Measurements from ENCODE around the gene EFCAB12. TPM values are rescaled to one million over a fixed set of nuclear protein-coding genes. Genes with fewer than 3 reads are reported as not detected.
A peak's percentile ranks its signal among the peaks of the same experiment; 100 is the strongest.
"Not testable (repeated sequence)": the region's sequence is repeated elsewhere in the genome, so short reads cannot be mapped to it uniquely, and the experiment has no call there.

Gene EFCAB12
- total RNA-seq, 1 donor from 2014 or later, result not detected

DNA sequence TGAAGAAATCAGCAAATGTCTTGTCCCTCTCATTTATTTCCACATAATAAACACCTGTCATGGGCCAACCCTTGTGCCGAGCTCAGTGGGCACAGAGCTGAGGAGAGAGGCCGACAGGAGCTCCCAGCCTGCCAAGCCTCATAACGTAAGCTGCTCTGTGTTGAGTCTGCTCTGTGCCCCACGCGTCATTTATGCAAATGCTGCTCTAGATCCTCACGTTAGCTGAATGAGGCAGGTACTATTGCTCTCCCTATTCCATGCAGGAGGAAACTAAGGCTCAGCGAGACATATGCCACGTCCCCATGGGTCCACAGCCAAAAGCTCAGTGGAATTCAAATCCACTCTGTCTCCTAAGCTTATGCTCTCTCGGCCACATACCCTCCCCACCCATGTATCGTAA is 41.5 kb downstream of the EFCAB12 start:
- DNase-seq (ENCODE audit: extremely low spot score in 2 of 2), result no peak
- Histone ChIP-seq H3K27me3 (no peaks in the 10 kb centered on the region), H3K4me3 (no peak overlapping the region), H3K36me3 (peaks cover 0 to 23% of the 10 kb centered on the region in 2 donors), H3K4me1 (peaks cover 7% of the 10 kb centered on the region), H3K9me3 (no peaks in the 10 kb centered on the region), H3K27ac (no peak overlapping the region)
- no peak for TF ChIP-seq POLR2AphosphoS5 (IDR thresholded peaks at IDR 0.05; ENCODE audit: insufficient read depth in 1 of 2, low read depth in 1 of 2)
- no peak for TF ChIP-seq POLR2A (IDR thresholded peaks at IDR 0.05)
- intact Hi-C loops (cut with DNase I), result no loop called here

GRCh38 chr3:129385507-129385906 is 42.9 kb downstream of the EFCAB12 start:
- H3K4me1 ChIP-seq; H3K4me3 ChIP-seq; H3K27ac ChIP-seq; DNase-seq (ENCODE audit: extremely low spot score in 2 of 2); H3K9me3 ChIP-seq; H3K27me3 ChIP-seq; intact Hi-C loops (cut with DNase I): not testable (repeated sequence)
- peaks cover 0 to 14% of the 10 kb centered on the region in 2 donors for H3K36me3 ChIP-seq

DNA sequence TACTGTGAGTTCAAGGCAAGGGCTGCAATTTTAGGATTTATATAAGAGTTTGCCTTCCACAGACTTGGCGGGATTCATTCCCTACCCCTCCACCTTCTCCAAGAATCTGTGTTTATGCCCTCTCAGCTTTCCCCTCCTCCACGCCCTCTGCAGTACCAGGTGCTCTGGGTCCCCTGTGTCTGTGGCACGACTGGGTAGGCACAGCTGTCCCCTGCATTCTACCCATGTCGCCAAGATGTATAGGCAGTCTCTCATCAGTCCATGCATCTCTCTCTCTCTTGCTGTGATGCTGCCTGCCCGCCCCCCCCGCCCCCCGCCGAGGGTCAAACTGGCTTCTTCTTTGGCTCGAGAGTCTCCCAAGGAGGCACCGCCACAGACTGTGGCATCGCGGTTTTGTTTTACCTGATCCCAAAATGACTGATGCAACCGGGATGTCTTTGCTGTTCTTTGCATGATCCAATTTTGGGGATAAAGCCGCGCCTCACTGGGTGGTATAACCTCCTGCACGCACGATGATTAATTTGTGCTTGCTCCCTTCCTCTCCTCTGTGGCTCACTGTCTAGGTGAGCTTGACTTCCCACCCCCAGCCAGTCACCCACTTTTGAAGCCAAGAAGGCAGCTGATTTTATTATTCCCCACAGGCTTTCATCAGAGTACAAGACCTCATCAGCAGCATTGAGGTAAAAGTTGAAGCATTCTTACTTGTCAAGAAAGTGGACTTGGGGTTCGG is 43.7 kb downstream of the EFCAB12 start:
- intact Hi-C loops (cut with DNase I), result no loop called here
- Histone ChIP-seq H3K4me1 (peaks cover 7% of the 10 kb centered on the region), H3K9me3 (no peaks in the 10 kb centered on the region), H3K27me3 (no peaks in the 10 kb centered on the region), H3K27ac (no peak overlapping the region), H3K36me3 (peaks cover 0 to 13% of the 10 kb centered on the region in 2 donors), H3K4me3 (no peak overlapping the region)
- TF ChIP-seq CTCF (IDR thresholded peaks at IDR 0.05), result no peak
- no peak for TF ChIP-seq POLR2A (IDR thresholded peaks at IDR 0.05)
- TF ChIP-seq POLR2AphosphoS5 (IDR thresholded peaks at IDR 0.05; ENCODE audit: insufficient read depth in 1 of 2, low read depth in 1 of 2), result no peak
- DNase-seq (ENCODE audit: extremely low spot score in 2 of 2), result no peak

DNA sequence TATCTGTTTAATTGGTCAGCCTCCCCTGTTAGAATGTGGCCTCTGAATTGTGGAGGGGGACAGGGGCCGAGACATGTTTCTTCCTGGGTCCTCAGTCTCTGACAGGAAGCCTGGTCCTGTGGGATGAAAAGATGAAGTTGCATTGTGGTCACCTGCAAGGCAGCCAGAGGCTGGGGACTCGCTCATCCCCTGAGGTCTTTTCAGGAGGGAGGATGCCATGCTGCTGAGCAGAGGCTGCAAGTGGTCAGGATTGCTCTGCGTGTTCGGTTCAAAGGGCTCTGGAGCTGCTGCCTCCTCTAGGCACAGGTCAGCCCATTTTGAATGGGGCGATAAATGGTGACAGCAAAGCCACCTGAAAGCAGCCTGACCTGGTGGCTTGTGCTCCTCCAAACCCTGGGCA is 44.3 kb downstream of the EFCAB12 start:
- H3K27me3 ChIP-seq; intact Hi-C loops (cut with DNase I); H3K9me3 ChIP-seq; H3K36me3 ChIP-seq; DNase-seq (ENCODE audit: extremely low spot score in 2 of 2); H3K27ac ChIP-seq; H3K4me3 ChIP-seq; H3K4me1 ChIP-seq: not testable (repeated sequence)

GRCh38 chr3:129383292-129383860 is 45.1 kb downstream of the EFCAB12 start:
- no peak for DNase-seq (ENCODE audit: extremely low spot score in 2 of 2)
- no peak for TF ChIP-seq POLR2A (IDR thresholded peaks at IDR 0.05)
- TF ChIP-seq CTCF (IDR thresholded peaks at IDR 0.05), result peak in 2 of 3 experiments; percentile 47 to 54
- Histone ChIP-seq H3K4me3 (no peak overlapping the region), H3K36me3 (peaks cover 0 to 7% of the 10 kb centered on the region in 2 donors), H3K9me3 (no peaks in the 10 kb centered on the region), H3K27me3 (no peaks in the 10 kb centered on the region), H3K4me1 (no peaks in the 10 kb centered on the region), H3K27ac (no peak overlapping the region)
- intact Hi-C loops (cut with DNase I), result no loop called here

GRCh38 chr3:129382366-129382765 is 46.1 kb downstream of the EFCAB12 start:
- no peak overlapping the region for H3K27ac ChIP-seq
- peaks cover 0 to 5% of the 10 kb centered on the region in 2 donors for H3K36me3 ChIP-seq
- no peaks in the 10 kb centered on the region for H3K27me3 ChIP-seq
- H3K4me3 ChIP-seq, result no peak overlapping the region
- intact Hi-C loops (cut with DNase I), result no loop called here
- DNase-seq (ENCODE audit: extremely low spot score in 2 of 2), result no peak
- H3K9me3 ChIP-seq, result no peaks in the 10 kb centered on the region
- TF ChIP-seq CTCF (IDR thresholded peaks at IDR 0.05) (no peak), POLR2AphosphoS5 (IDR thresholded peaks at IDR 0.05; ENCODE audit: insufficient read depth in 1 of 2, low read depth in 1 of 2) (no peak), POLR2A (IDR thresholded peaks at IDR 0.05) (no peak)
- no peaks in the 10 kb centered on the region for H3K4me1 ChIP-seq
